Subcutaneous adipose tissue (tissue), 4 donors: ENCODE results near the gene MAP9. TPM values are rescaled to one million over a fixed set of nuclear protein-coding genes. Genes with fewer than 3 reads are reported as not detected.

Experiments used
- CTCF ChIP-seq: fragments of 450-650 bp; IDR thresholded peaks from one replicate; pipeline ENCODE4 v1.5.1; 2016; ENCODE audit warnings: low read depth, mild to moderate bottlenecking, control low read depth, antibody characterized with exemption, moderate library complexity
- total RNA-seq, 4 donors: library from RNA; depleted of rRNA; stranded (reverse); fragments of >200 nt; gene quantifications; one replicate each; pipeline ENCODE4 v1.1.0, GENCODE V29; 2016

MAP9 gene
- total RNA-seq, 4 donors from 2014 or later, result 2.9 to 8.3 (median 7.6) TPM

- no peak for TF ChIP-seq CTCF
Measured at GRCh38 chr4:155342142-155342541, 34.6 kb downstream of the MAP9 start.

- TF ChIP-seq CTCF, result no peak
Measured at GRCh38 chr4:155339999-155340398, 36.8 kb downstream of the MAP9 start.

- TF ChIP-seq CTCF, result no peak
Measured at GRCh38 chr4:155339588-155339987, 37.2 kb downstream of the MAP9 start.

GRCh38 chr4:155338196-155338595, 38.6 kb downstream of the MAP9 start:
- TF ChIP-seq CTCF, result no peak

GRCh38 chr4:155336242-155336641, 40.5 kb downstream of the MAP9 start:
- no peak for TF ChIP-seq CTCF

- no peak for TF ChIP-seq CTCF
Measured at GRCh38 chr4:155331478-155331877, 45.3 kb downstream of the MAP9 start.

- TF ChIP-seq CTCF, result no peak
Measured at GRCh38 chr4:155322782-155323181, 54.0 kb downstream of the MAP9 start.
